GM06990 (cell line): Measurements from ENCODE around the gene BHLHE23.

Experiments used
- DNase-seq: peaks from one replicate; pipeline ENCODE4 v3.0.0-alpha.2; 2011; ENCODE audit not compliant: insufficient read length; ENCODE audit errors: extremely low read depth
- H3K27me3 ChIP-seq: replicated peaks from 2 replicates; pipeline ENCODE4 v1.6.0; 2011; ENCODE audit warnings: low read length; ENCODE audit not compliant: control insufficient read depth, insufficient read depth
- H3K36me3 ChIP-seq: 2 replicates; pipeline ENCODE4 v1.5.1; 2011; ENCODE audit warnings: low read length; ENCODE audit not compliant: control insufficient read depth, insufficient read depth
- H3K4me3 ChIP-seq: replicated peaks from 2 replicates; pipeline ENCODE4 v1.5.1; 2011; ENCODE audit warnings: low read depth, mild to moderate bottlenecking, control low read depth, low read length
- TF ChIP-seq, protein P1 (sequence below): IDR thresholded peaks from 2 replicates; pipeline ENCODE4 v1.5.1; 2011; ENCODE audit warnings: low read length, control low read depth, mild to moderate bottlenecking, inconsistent platforms; ENCODE audit not compliant: insufficient read depth, poor library complexity, severe bottlenecking

Gene BHLHE23

GRCh38 chr20:63007646-63008488, 1.1 kb upstream of the BHLHE23 start:
- DNase-seq, result no peak
- no peak overlapping the region for H3K4me3 ChIP-seq
- TF ChIP-seq, protein P1, sequence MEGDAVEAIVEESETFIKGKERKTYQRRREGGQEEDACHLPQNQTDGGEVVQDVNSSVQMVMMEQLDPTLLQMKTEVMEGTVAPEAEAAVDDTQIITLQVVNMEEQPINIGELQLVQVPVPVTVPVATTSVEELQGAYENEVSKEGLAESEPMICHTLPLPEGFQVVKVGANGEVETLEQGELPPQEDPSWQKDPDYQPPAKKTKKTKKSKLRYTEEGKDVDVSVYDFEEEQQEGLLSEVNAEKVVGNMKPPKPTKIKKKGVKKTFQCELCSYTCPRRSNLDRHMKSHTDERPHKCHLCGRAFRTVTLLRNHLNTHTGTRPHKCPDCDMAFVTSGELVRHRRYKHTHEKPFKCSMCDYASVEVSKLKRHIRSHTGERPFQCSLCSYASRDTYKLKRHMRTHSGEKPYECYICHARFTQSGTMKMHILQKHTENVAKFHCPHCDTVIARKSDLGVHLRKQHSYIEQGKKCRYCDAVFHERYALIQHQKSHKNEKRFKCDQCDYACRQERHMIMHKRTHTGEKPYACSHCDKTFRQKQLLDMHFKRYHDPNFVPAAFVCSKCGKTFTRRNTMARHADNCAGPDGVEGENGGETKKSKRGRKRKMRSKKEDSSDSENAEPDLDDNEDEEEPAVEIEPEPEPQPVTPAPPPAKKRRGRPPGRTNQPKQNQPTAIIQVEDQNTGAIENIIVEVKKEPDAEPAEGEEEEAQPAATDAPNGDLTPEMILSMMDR, result no peak
- H3K36me3 ChIP-seq, result no peaks in the 10 kb centered on the region
- no peaks in the 10 kb centered on the region; the same call in 1 of the 2 replicates for H3K27me3 ChIP-seq

DNA sequence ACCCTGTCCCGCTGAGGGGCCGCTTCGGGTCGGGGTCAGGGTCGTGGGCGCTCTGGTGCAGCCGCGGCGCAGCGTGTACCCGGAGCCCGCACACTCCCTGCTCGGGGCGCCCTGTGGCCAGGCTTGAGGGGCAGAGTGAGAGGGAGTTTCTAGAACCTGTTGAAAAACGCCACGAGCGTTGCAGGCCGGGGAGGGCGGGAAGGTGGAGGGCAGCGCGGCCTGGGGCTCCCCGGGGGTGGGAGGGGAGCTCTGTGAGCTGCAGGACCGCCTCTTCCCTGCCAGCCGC, 539 bp upstream of the BHLHE23 start:
- TF ChIP-seq, protein P1, result no peak
- Histone ChIP-seq H3K27me3 (peaks cover 2% of the 10 kb centered on the region; the same call in 1 of the 2 replicates), H3K4me3 (no peak overlapping the region), H3K36me3 (no peaks in the 10 kb centered on the region)
- DNase-seq, result no peak

DNA sequence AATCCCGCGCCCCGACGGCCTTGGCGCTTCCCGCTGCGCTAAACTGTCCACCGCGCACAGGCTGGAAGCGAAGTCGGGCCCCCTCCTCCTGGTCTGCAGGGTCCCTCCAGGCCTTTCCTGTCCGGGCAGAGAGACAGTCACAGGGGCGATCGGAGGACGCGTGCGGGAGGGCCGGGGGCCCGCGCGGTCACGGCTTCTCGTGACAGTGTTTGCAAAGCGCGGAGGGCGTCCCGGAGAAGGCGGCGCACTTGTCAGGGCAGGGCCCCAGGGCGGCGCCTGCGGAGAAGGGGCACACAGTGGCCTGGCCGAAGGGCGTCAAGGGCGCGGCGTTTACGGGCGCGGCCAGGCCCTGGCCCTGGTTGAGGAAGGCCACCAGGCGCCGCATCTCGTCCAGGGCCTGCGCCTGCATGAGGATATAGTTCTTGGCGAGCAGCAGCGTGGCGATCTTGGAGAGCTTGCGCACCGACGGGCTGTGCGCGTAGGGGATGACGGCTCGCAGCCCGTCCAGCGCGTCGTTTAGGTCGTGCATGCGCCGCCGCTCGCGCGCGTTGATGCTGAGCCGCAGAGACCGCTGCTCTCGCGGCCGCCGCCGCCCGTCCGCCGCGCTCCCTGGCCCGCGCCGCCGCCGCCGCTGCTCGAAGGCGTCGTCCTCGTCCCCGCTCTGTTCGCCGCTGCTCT, 763 bp downstream of the BHLHE23 start:
- H3K36me3 ChIP-seq, result no peaks in the 10 kb centered on the region
- no peak overlapping the region for H3K4me3 ChIP-seq
- peaks cover 2% of the 10 kb centered on the region; the same call in 1 of the 2 replicates for H3K27me3 ChIP-seq
- DNase-seq, result no peak
- TF ChIP-seq, protein P1, result no peak

- Histone ChIP-seq H3K36me3 (no peaks in the 10 kb centered on the region), H3K4me3 (no peak overlapping the region), H3K27me3 (peaks cover 2% of the 10 kb centered on the region; the same call in 1 of the 2 replicates)
- TF ChIP-seq, protein P1, result no peak
- DNase-seq, result no peak
Observed at GRCh38 chr20:63005365-63005861, 1.4 kb downstream of the BHLHE23 start.

- DNase-seq, result no peak
- H3K36me3 ChIP-seq, result no peaks in the 10 kb centered on the region
- peaks cover 2% of the 10 kb centered on the region; the same call in 1 of the 2 replicates for H3K27me3 ChIP-seq
- H3K4me3 ChIP-seq, result no peak overlapping the region
- TF ChIP-seq, protein P1, result no peak
Observed at GRCh38 chr20:63004607-63005364, 2.0 kb downstream of the BHLHE23 start.
